ENCODE results near the gene ZNF764.
A peak's percentile ranks its signal among the peaks of the same experiment; 100 is the strongest.

GRCh38 chr16:30562021-30562420 is 3.8 kb upstream of the ZNF764 start:
- TF ChIP-seq, protein P1, sequence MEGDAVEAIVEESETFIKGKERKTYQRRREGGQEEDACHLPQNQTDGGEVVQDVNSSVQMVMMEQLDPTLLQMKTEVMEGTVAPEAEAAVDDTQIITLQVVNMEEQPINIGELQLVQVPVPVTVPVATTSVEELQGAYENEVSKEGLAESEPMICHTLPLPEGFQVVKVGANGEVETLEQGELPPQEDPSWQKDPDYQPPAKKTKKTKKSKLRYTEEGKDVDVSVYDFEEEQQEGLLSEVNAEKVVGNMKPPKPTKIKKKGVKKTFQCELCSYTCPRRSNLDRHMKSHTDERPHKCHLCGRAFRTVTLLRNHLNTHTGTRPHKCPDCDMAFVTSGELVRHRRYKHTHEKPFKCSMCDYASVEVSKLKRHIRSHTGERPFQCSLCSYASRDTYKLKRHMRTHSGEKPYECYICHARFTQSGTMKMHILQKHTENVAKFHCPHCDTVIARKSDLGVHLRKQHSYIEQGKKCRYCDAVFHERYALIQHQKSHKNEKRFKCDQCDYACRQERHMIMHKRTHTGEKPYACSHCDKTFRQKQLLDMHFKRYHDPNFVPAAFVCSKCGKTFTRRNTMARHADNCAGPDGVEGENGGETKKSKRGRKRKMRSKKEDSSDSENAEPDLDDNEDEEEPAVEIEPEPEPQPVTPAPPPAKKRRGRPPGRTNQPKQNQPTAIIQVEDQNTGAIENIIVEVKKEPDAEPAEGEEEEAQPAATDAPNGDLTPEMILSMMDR (conservative IDR thresholded peaks at IDR 0.05; ENCODE audit: low read depth in 2 of 2) = peak in 1 of 2 experiments; percentile 39; a peak in 2 of 4 replicates
- TF ChIP-seq EZH2phosphoT487 (IDR thresholded peaks at IDR 0.05; ENCODE audit: unreplicated experiment) (no peak), EZH2 (IDR thresholded peaks at IDR 0.05; ENCODE audit: low read depth, unreplicated experiment) (no peak)

All from GM23338 (cell line).